ENCODE data around the gene SLMAP. TPM values are rescaled to one million over a fixed set of nuclear protein-coding genes. Genes with fewer than 3 reads are reported as not detected.

The SLMAP gene
- total RNA-seq, 1 donor from 2014 or later = 52.0 TPM

DNA sequence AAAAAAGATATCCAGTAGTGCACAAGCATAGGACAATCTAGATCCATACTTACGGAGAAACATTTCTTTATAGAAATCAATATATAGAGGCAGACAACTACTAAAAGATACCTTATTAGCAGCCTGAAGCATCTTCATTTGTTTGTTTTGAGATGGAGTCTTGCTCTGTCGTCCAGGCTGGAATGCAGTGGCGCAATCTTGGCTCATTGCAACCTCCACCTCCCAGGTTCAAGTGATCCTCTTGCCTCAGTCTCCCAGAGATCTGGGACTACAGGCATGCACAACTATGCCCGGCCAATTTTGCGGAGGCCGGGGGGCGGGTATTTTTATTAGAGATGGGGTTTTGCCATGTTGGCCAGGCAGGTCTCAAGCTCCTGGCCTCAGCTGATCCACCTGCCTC, 18.3 kb upstream of the SLMAP start:
- Mint-ChIP-seq H3K36me3 (ENCODE audit: unreplicated experiment) (no peaks in the 10 kb centered on the region), H3K9me3 (ENCODE audit: unreplicated experiment) (no peaks in the 10 kb centered on the region), H3K4me3 (ENCODE audit: unreplicated experiment) (no peak overlapping the region), H3K27ac (ENCODE audit: unreplicated experiment) (no peak overlapping the region), H3K27me3 (ENCODE audit: unreplicated experiment) (no peaks in the 10 kb centered on the region), H3K4me1 (ENCODE audit: low read depth, unreplicated experiment) (no peaks in the 10 kb centered on the region)
- TF ChIP-seq, protein P1, sequence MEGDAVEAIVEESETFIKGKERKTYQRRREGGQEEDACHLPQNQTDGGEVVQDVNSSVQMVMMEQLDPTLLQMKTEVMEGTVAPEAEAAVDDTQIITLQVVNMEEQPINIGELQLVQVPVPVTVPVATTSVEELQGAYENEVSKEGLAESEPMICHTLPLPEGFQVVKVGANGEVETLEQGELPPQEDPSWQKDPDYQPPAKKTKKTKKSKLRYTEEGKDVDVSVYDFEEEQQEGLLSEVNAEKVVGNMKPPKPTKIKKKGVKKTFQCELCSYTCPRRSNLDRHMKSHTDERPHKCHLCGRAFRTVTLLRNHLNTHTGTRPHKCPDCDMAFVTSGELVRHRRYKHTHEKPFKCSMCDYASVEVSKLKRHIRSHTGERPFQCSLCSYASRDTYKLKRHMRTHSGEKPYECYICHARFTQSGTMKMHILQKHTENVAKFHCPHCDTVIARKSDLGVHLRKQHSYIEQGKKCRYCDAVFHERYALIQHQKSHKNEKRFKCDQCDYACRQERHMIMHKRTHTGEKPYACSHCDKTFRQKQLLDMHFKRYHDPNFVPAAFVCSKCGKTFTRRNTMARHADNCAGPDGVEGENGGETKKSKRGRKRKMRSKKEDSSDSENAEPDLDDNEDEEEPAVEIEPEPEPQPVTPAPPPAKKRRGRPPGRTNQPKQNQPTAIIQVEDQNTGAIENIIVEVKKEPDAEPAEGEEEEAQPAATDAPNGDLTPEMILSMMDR (IDR thresholded peaks at IDR 0.05; ENCODE audit: partially characterized antibody, unreplicated experiment) = no peak
- no peak for DNase-seq

DNA sequence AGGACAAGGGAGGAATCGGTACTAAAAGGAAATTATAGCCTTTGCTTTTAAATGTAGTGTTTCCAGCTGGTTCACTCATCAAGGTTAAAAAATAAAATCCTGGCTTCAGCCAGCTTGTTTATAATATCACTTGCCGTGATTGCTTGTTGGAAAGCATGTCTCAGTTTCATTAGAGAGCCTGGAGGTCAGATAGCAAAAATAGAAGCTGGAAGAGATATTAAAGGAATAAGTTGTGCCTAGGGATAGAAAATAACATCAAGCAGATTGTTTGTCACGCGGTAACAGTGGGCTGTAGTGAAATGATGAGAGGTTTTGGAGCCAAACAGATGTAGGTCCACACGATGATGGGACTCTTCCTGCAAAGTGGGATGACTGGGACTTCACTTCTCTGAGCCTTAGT, 17.7 kb upstream of the SLMAP start:
- TF ChIP-seq, protein P1 (IDR thresholded peaks at IDR 0.05; ENCODE audit: partially characterized antibody, unreplicated experiment) = no peak
- H3K9me3 Mint-ChIP-seq (ENCODE audit: unreplicated experiment) = no peaks in the 10 kb centered on the region

DNA sequence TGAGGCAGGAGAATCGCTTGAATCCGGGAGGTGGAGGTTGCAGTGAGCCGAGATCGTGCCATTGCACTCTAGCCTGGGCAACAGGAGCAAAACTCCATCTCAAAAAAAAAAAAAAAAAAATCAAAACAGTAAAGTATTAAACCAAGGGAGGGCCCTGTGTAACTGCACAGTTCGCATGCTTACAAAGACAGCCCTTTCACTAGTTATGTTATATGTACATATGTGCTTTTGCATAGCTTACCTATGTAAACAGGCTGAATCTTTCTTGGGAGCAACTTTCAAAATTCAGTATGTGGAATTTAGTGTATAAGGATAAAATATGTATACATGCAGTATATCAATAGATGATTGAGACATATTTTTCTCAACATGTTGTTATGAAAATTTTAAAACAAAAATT, 16.1 kb upstream of the SLMAP start:
- TF ChIP-seq, protein P1 (IDR thresholded peaks at IDR 0.05; ENCODE audit: partially characterized antibody, unreplicated experiment) = no peak
- Mint-ChIP-seq H3K27me3 (ENCODE audit: unreplicated experiment) (no peaks in the 10 kb centered on the region), H3K4me3 (ENCODE audit: unreplicated experiment) (no peak overlapping the region), H3K27ac (ENCODE audit: unreplicated experiment) (no peak overlapping the region), H3K9me3 (ENCODE audit: unreplicated experiment) (no peaks in the 10 kb centered on the region), H3K4me1 (ENCODE audit: low read depth, unreplicated experiment) (no peaks in the 10 kb centered on the region), H3K36me3 (ENCODE audit: unreplicated experiment) (no peaks in the 10 kb centered on the region)
- DNase-seq = no peak

More for the DNA sequence above, 17.7 kb upstream of the SLMAP start:
- DNase-seq = no peak
- Mint-ChIP-seq H3K4me3 (ENCODE audit: unreplicated experiment) (no peak overlapping the region), H3K27ac (ENCODE audit: unreplicated experiment) (no peak overlapping the region), H3K4me1 (ENCODE audit: low read depth, unreplicated experiment) (no peaks in the 10 kb centered on the region), H3K36me3 (ENCODE audit: unreplicated experiment) (no peaks in the 10 kb centered on the region), H3K27me3 (ENCODE audit: unreplicated experiment) (no peaks in the 10 kb centered on the region)

DNA sequence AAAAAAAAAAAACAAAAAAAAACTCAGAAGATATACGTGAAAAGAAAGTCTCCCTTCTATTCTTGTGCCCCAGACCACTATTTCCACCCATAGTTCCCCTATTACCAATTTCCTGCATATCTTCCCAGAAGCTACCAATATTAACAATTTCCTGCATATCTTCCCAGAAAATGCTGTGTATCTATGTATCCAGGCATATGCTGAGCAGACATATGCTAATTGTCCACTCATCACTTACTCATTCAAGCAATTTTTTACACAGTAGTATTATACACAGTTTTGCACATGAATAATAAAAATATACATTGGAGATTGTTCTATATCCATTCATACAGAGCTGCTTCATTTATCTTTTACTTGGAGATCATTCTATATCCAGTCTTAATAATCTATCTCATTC, 12.6 kb upstream of the SLMAP start:
- Mint-ChIP-seq H3K9me3 (ENCODE audit: unreplicated experiment) (no peaks in the 10 kb centered on the region), H3K4me3 (ENCODE audit: unreplicated experiment) (no peak overlapping the region), H3K36me3 (ENCODE audit: unreplicated experiment) (no peaks in the 10 kb centered on the region)

DNA sequence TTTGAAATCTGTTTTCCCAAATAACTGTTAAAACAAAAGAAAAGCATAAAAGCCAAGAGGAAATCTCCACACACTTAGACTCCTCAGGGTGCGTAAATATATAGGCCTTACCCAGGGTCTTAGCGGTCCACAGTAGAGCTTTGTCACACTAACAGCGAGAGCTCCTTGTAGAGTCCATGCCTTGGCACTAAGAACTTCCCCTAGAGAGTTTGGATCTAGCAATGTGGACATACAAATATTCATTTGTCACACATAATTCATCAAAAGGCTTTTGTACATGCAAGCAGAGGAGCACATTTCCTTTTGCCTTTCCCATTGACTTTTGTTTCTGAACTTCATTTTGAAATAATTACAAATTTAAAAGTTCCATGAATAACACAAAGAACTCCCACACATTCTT, 11.0 kb upstream of the SLMAP start:
- Mint-ChIP-seq H3K9me3 (ENCODE audit: unreplicated experiment) (peaks cover 1% of the 10 kb centered on the region), H3K27ac (ENCODE audit: unreplicated experiment) (no peak overlapping the region), H3K36me3 (ENCODE audit: unreplicated experiment) (no peaks in the 10 kb centered on the region), H3K4me1 (ENCODE audit: low read depth, unreplicated experiment) (peaks cover 1% of the 10 kb centered on the region), H3K4me3 (ENCODE audit: unreplicated experiment) (no peak overlapping the region), H3K27me3 (ENCODE audit: unreplicated experiment) (no peaks in the 10 kb centered on the region)
- DNase-seq = no peak
- TF ChIP-seq, protein P1 (IDR thresholded peaks at IDR 0.05; ENCODE audit: partially characterized antibody, unreplicated experiment) = no peak

More for the DNA sequence above, 12.6 kb upstream of the SLMAP start:
- no peak for DNase-seq
- Mint-ChIP-seq H3K27ac (ENCODE audit: unreplicated experiment) (no peak overlapping the region), H3K27me3 (ENCODE audit: unreplicated experiment) (no peaks in the 10 kb centered on the region), H3K4me1 (ENCODE audit: low read depth, unreplicated experiment) (peaks cover 1% of the 10 kb centered on the region)
- TF ChIP-seq, protein P1 (IDR thresholded peaks at IDR 0.05; ENCODE audit: partially characterized antibody, unreplicated experiment) = no peak

Data from glutamatergic neuron (in vitro differentiated cells).